HG03575 (cell line): Measurements from ENCODE around the gene ADAMTSL3.
"Not testable (repeated sequence)": the region's sequence is repeated elsewhere in the genome, so short reads cannot be mapped to it uniquely, and the experiment has no call there.

Experiments used
- ATAC-seq: cut with Tn5 transposase; IDR thresholded peaks from one replicate; pipeline ENCODE4 v1.9.1; 2021; ENCODE audit not compliant: unreplicated experiment, insufficient number of reproducible peaks, low FRiP score; ENCODE audit errors: extremely low read depth

The ADAMTSL3 gene

DNA sequence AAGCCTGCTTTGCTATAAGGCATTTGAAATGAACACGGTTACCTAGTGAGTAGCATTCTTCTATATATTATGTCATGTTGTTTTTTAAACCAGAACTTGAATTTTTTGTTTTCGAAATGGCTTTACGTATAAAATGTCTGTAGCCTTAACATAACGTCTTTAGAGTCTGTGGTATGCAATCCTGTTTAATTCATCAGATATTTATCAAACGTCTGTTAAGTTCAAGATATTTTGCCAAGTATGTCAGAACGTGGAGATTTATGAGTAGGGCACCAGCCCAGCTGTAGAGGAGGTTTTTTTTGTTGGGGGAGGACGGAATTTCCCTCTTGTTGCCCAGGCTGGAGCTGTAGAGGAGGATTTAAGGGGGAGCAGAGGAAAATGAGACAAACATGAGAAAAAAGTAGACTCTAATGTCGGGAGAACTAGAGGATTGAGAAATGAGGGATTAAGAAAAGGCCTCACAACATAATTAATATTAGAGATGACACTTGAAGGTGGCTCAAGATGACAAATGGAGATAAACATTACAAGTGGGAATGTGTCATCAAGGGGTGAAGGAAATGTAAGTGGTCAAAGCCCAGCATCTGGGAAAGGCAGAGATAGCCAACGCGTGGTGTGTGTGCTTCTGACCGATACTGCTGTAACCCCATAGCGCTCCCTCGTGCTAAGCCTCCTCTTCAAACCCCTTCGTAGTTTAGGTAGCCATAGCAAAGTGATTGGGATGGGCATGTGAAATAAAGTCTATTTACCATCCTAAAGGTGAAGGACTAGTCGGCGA, 427.7 kb downstream of the ADAMTSL3 start:
- ATAC-seq, result no peak

DNA sequence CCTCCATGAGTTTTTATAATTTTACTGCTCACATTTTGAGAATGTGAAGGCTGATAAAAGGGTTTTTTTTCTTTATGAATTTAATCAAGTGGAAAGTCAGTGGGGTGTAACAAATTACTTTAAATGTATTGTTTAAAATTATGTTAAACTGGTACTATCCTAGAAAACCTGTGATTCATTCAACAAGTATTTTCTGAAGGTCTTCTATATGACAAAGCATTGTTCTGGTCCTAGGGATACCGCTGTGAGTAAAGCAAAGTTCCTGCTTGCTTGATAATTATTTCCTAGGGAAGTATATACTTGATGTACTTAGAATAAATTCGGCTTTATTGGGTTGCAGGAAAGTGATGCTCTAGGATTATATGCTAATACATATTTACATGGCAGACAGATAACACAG, 428.8 kb downstream of the ADAMTSL3 start:
- no peak for ATAC-seq

GRCh38 chr15:84086071-84086470, 432.1 kb downstream of the ADAMTSL3 start:
- not testable (repeated sequence) for ATAC-seq
